ENCODE results near the gene GCM1.

GRCh38 chr6:53113742-53114141, 34.9 kb downstream of the GCM1 start:
- TF ChIP-seq CTCF (conservative IDR thresholded peaks at IDR 0.05) (no peak), ZFX (IDR thresholded peaks at IDR 0.05) (no peak)

All from C4-2B (cell line).